Smooth muscle cell (in vitro differentiated cells): ENCODE results near the gene TNFRSF14. TPM values are rescaled to one million over a fixed set of nuclear protein-coding genes. Genes with fewer than 3 reads are reported as not detected.

Experiments used
- DNase-seq: peaks from one replicate; lab custom pipeline; 2025; ENCODE audit not compliant: unreplicated experiment; lab: John Stamatoyannopoulos, UW
- H2AFZ ChIP-seq: fragments of 200-600 bp; sonication (generic); 2 replicates; pipeline ENCODE4 v1.6.0; 2016; ENCODE audit warnings: antibody characterized with exemption, low read depth, mild to moderate bottlenecking
- H3F3A ChIP-seq: fragments of 200-600 bp; sonication (generic); 2 replicates; pipeline ENCODE4 v1.6.0; 2017; ENCODE audit warnings: antibody characterized with exemption, low read depth
- H3K27ac ChIP-seq: fragments of 200-600 bp; sonication (generic); 2 replicates; pipeline ENCODE4 v1.5.1; 2016; ENCODE audit warnings: low read depth, mild to moderate bottlenecking
- H3K27me3 ChIP-seq: fragments of 200-600 bp; sonication (generic); 2 replicates; pipeline ENCODE4 v1.6.1; 2016; ENCODE audit warnings: low read depth, mild to moderate bottlenecking
- H3K36me3 ChIP-seq: fragments of 200-600 bp; sonication (generic); 2 replicates; pipeline ENCODE4 v1.5.1; 2016; ENCODE audit warnings: low read depth
- H3K4me1 ChIP-seq: fragments of 200-600 bp; sonication (generic); 2 replicates; pipeline ENCODE4 v1.5.1; 2016; ENCODE audit warnings: low read depth
- H3K4me2 ChIP-seq: fragments of 200-600 bp; sonication (generic); 2 replicates; pipeline ENCODE4 v1.6.0; 2016; ENCODE audit warnings: mild to moderate bottlenecking
- H3K4me3 ChIP-seq: fragments of 200-600 bp; sonication (generic); 2 replicates; pipeline ENCODE4 v1.5.1; 2016; ENCODE audit warnings: mild to moderate bottlenecking
- H3K79me2 ChIP-seq: fragments of 200-600 bp; sonication (generic); 2 replicates; pipeline ENCODE4 v1.6.0; 2016; ENCODE audit warnings: low read depth, mild to moderate bottlenecking
- H3K9ac ChIP-seq: fragments of 200-600 bp; sonication (generic); 2 replicates; pipeline ENCODE4 v1.6.0; 2016; ENCODE audit warnings: low read depth
- H3K9me3 ChIP-seq: fragments of 200-600 bp; sonication (generic); replicated peaks from 2 replicates; pipeline ENCODE4 v1.5.1; 2016; ENCODE audit warnings: low read depth
- H4K20me1 ChIP-seq: fragments of 200-600 bp; sonication (generic); 2 replicates; pipeline ENCODE4 v1.6.0; 2016; ENCODE audit warnings: low read depth
- CTCF ChIP-seq: fragments of 200-600 bp; sonication (generic); IDR thresholded peaks from 2 replicates; pipeline ENCODE4 v1.5.1; 2017; ENCODE audit warnings: borderline replicate concordance, mild to moderate bottlenecking, antibody characterized with exemption; ENCODE audit not compliant: insufficient read depth, poor library complexity, severe bottlenecking
- WGBS: methylation state at CpG from one replicate; pipeline ENCODE4 v1.1.7; 2016; ENCODE audit warnings: low lambda C conversion rate; 5-methylcytosine and 5-hydroxymethylcytosine counted together
- polyA plus RNA-seq: library from polyadenylated mRNA; unstranded; fragments of >200 nt; fragmentation: Nextera tagmentation; extraction: Ambion mirVana; gene quantifications from 2 replicates; pipeline ENCODE4 v1.2.1, GENCODE V29; 2016
- total RNA-seq: library from RNA; depleted of rRNA; stranded (reverse); fragments of >200 nt; gene quantifications from 2 replicates; pipeline ENCODE4 v1.2.3, GENCODE V29; 2014

Gene TNFRSF14
- total and polyA plus RNA-seq, 2 experiments from 2014 or later, result not detected

GRCh38 chr1:2508751-2509150 is 47.4 kb upstream of the TNFRSF14 start:
- Histone ChIP-seq H3K27ac (no peak overlapping the region), H3K4me3 (no peak overlapping the region), H4K20me1 (peaks cover 39% of the 10 kb centered on the region), H3K79me2 (no peaks in the 10 kb centered on the region), H2AFZ (no peak overlapping the region), H3K36me3 (no peaks in the 10 kb centered on the region), H3F3A (no peaks in the 10 kb centered on the region), H3K27me3 (no peaks in the 10 kb centered on the region), H3K9me3 (no peaks in the 10 kb centered on the region), H3K4me1 (no peaks in the 10 kb centered on the region), H3K9ac (no peak overlapping the region), H3K4me2 (no peak overlapping the region)
- no peak for TF ChIP-seq CTCF
- DNase-seq, result no peak
- 95% methylated on average over 29 of the region's 29 CpGs for WGBS

GRCh38 chr1:2509589-2509988 is 46.6 kb upstream of the TNFRSF14 start:
- no peaks in the 10 kb centered on the region for H3F3A ChIP-seq
- no peak overlapping the region for H3K4me2 ChIP-seq
- H3K4me3 ChIP-seq, result no peak overlapping the region
- H3K27me3 ChIP-seq, result no peaks in the 10 kb centered on the region
- H3K79me2 ChIP-seq, result no peaks in the 10 kb centered on the region
- no peak overlapping the region for H2AFZ ChIP-seq
- H4K20me1 ChIP-seq, result peaks cover 39% of the 10 kb centered on the region
- no peaks in the 10 kb centered on the region for H3K9me3 ChIP-seq
- 99% methylated on average over 11 of the region's 11 CpGs for WGBS
- DNase-seq, result no peak
- H3K27ac ChIP-seq, result no peak overlapping the region
- TF ChIP-seq CTCF, result no peak
- no peaks in the 10 kb centered on the region for H3K36me3 ChIP-seq
- H3K4me1 ChIP-seq, result no peaks in the 10 kb centered on the region
- no peak overlapping the region for H3K9ac ChIP-seq

- no peak for DNase-seq
- H3K36me3 ChIP-seq, result no peaks in the 10 kb centered on the region
- H3K4me2 ChIP-seq, result no peak overlapping the region
- H3K27me3 ChIP-seq, result no peaks in the 10 kb centered on the region
- no peaks in the 10 kb centered on the region for H3K9me3 ChIP-seq
- no peak overlapping the region for H2AFZ ChIP-seq
- H3K9ac ChIP-seq, result no peak overlapping the region
- H3K79me2 ChIP-seq, result no peaks in the 10 kb centered on the region
- H3F3A ChIP-seq, result no peaks in the 10 kb centered on the region
- 94% methylated on average over 26 of the region's 27 CpGs for WGBS
- peaks cover 46% of the 10 kb centered on the region for H4K20me1 ChIP-seq
- H3K4me1 ChIP-seq, result no peaks in the 10 kb centered on the region
- no peak overlapping the region for H3K4me3 ChIP-seq
- TF ChIP-seq CTCF, result no peak
- H3K27ac ChIP-seq, result no peak overlapping the region
Measured at GRCh38 chr1:2510366-2511155, 45.6 kb upstream of the TNFRSF14 start.

GRCh38 chr1:2512862-2513421 is 43.2 kb upstream of the TNFRSF14 start:
- no peaks in the 10 kb centered on the region for H3K79me2 ChIP-seq
- DNase-seq, result no peak
- no peak overlapping the region for H2AFZ ChIP-seq
- no peaks in the 10 kb centered on the region for H3K36me3 ChIP-seq
- no peaks in the 10 kb centered on the region for H3F3A ChIP-seq
- 97% methylated on average over 30 of the region's 31 CpGs for WGBS
- no peak overlapping the region for H3K27ac ChIP-seq
- no peak for TF ChIP-seq CTCF
- H3K9me3 ChIP-seq, result no peaks in the 10 kb centered on the region
- H3K27me3 ChIP-seq, result no peaks in the 10 kb centered on the region
- no peak overlapping the region for H3K9ac ChIP-seq
- no peaks in the 10 kb centered on the region for H3K4me1 ChIP-seq
- peaks cover 43% of the 10 kb centered on the region for H4K20me1 ChIP-seq
- no peak overlapping the region for H3K4me3 ChIP-seq
- H3K4me2 ChIP-seq, result no peak overlapping the region
